Measurements from ENCODE around the gene GFER. TPM values are rescaled to one million over a fixed set of nuclear protein-coding genes. Genes with fewer than 3 reads are reported as not detected.
A peak's percentile ranks its signal among the peaks of the same experiment; 100 is the strongest.

GFER gene
- total and polyA plus RNA-seq, 9 of the 15 experiments (the other 6 are each of a cell fraction or from before 2014, with no cell fraction given) = 4.3 to 53.7 (median 19.8) TPM

GRCh38 chr16:1942810-1943726, 40.9 kb upstream of the GFER start, which contains the start of gene MSRB1 (continued):
- TF ChIP-seq STAT5A (IDR thresholded peaks at IDR 0.05; ENCODE audit: borderline replicate concordance, low read length) (no peak), PREB (CRISPR knock-in tag; IDR thresholded peaks at IDR 0.05) (no peak), CBX5 (IDR thresholded peaks at IDR 0.05; ENCODE audit: borderline replicate concordance, low read depth) (no peak), ZBED1 (IDR thresholded peaks at IDR 0.05) (0 out of 2 replicates have a peak, but pooled peaks have one; percentile 47), NFIX (CRISPR knock-in tag; IDR thresholded peaks at IDR 0.05; ENCODE audit: low read depth) (no peak), CHD7 (IDR thresholded peaks at IDR 0.05; ENCODE audit: low read depth, low read length) (no peak), ZNF12 (CRISPR knock-in tag; IDR thresholded peaks at IDR 0.05) (no peak), ZNF707 (CRISPR knock-in tag; conservative IDR thresholded peaks at IDR 0.05) (no peak), ZZZ3 (IDR thresholded peaks at IDR 0.05) (no peak), NR2F6 (CRISPR knock-in tag; IDR thresholded peaks at IDR 0.05) (no peak), SP2 (IDR thresholded peaks at IDR 0.05; ENCODE audit: extremely low read depth, low read depth, low read length, poor library complexity, severe bottlenecking) (peak; percentile 37), RUNX1 (IDR thresholded peaks at IDR 0.05; ENCODE audit: low read depth) (no peak), NFIC (IDR thresholded peaks at IDR 0.05) (peak; percentile 49; the same call in 1 of the 2 replicates), ZNF184 (CRISPR knock-in tag; IDR thresholded peaks at IDR 0.05) (no peak), TBP (optimal IDR thresholded peaks at IDR 0.05; ENCODE audit: low read depth, low read length) (peak; percentile 65), ETV1 (tag; conservative IDR thresholded peaks at IDR 0.05; ENCODE audit: low read depth) (no peak), SMC3 (conservative IDR thresholded peaks at IDR 0.05; ENCODE audit: insufficient read depth, low read depth, low read length) (no peak)
